GM18870 (cell line): ENCODE results near the gene CLCF1.
A peak's percentile ranks its signal among the peaks of the same experiment; 100 is the strongest.
"Not testable (repeated sequence)": the region's sequence is repeated elsewhere in the genome, so short reads cannot be mapped to it uniquely, and the experiment has no call there.

Source experiments
- ATAC-seq: cut with Tn5 transposase; IDR thresholded peaks from one replicate; pipeline ENCODE4 v1.9.1; 2021; ENCODE audit warnings: moderate library complexity; ENCODE audit not compliant: unreplicated experiment

Gene CLCF1

GRCh38 chr11:67345247-67345919 lies 28.0 kb downstream of the CLCF1 start:
- ATAC-seq: no peak

GRCh38 chr11:67344264-67344663 lies 29.1 kb downstream of the CLCF1 start:
- no peak for ATAC-seq

- no peak for ATAC-seq
Measured at GRCh38 chr11:67337257-67337656, 36.1 kb downstream of the CLCF1 start.

GRCh38 chr11:67332081-67332691 lies 41.2 kb downstream of the CLCF1 start:
- no peak for ATAC-seq

GRCh38 chr11:67323526-67323925 lies 49.9 kb downstream of the CLCF1 start:
- no peak for ATAC-seq

- ATAC-seq: no peak
Measured at GRCh38 chr11:67322049-67322448, 51.3 kb downstream of the CLCF1 start.

GRCh38 chr11:67321313-67321871 lies 52.0 kb downstream of the CLCF1 start:
- no peak for ATAC-seq

GRCh38 chr11:67320691-67321090 lies 52.7 kb downstream of the CLCF1 start:
- no peak for ATAC-seq

GRCh38 chr11:67320011-67320410 lies 53.4 kb downstream of the CLCF1 start:
- no peak for ATAC-seq

- not testable (repeated sequence) for ATAC-seq
Measured at GRCh38 chr11:67318876-67319275, 54.5 kb downstream of the CLCF1 start.

- ATAC-seq: peak; percentile 9
Measured at GRCh38 chr11:67317888-67318555, 55.4 kb downstream of the CLCF1 start.

GRCh38 chr11:67317205-67317887 lies 56.1 kb downstream of the CLCF1 start:
- ATAC-seq: peak; percentile 70

- no peak for ATAC-seq
Measured at GRCh38 chr11:67316882-67317204, 56.6 kb downstream of the CLCF1 start.

- no peak for ATAC-seq
Measured at GRCh38 chr11:67315325-67315909, 58.0 kb downstream of the CLCF1 start.

GRCh38 chr11:67314218-67314617 lies 59.2 kb downstream of the CLCF1 start:
- no peak for ATAC-seq
